ENCODE measurements around the gene CCL17.

CCL17 gene

DNA sequence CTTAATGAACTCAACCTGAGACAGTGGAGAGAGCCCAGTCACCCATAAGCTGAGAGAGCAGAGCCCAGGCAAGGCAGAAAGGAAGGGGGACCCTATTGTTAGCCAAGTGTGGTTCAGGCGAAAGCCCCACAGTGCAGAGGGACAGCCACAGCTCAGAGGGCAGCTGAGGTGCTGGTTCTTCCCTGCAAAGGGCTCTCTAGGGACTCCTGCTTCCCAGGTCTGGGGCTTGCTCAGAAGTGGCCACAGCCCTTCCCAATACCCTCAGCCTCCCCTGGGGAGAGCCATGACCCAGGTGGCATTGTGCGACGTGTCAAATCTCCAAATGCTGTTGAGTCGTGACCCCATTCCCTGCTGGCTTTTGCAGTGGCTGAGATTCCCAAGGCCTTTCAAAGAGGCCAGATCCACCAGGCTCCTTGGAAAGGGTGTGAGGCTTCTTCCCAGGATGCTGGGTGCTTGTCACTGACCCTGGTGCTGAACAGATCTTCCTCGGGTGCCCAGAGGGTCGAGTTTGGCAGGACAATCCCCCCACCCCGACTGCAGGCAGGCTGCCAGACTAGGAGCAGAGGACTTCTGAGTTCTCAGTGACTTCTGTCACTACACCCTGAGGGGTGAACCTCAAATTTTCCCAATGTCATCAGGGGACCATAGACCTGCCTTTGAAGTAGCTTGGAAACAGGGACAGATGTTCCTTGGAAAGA lies 2.5 kb upstream of the CCL17 start:
- DNase-seq, result no peak

DNA sequence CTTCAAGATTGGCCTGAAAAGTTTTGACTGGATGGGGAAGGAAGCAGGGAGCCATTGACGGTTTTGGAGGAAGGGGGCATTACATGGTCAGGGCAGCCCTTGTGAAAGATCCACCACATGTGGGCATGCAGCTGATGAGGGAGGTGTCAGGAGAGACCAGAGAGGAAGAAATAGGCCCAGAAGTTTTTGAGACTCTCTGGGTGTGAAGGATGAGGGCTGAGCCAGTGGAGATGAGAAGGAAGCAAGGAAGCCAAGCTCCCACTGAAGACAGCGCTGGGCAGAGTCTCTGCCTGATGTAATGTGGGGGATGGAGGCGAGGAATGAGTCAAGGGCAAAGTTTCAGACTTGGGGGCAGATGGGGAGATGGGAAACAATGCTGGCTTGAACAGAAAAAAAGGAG lies 530 bp downstream of the CCL17 start:
- DNase-seq, result peak; percentile 31 to 42 (median 37)

DNA sequence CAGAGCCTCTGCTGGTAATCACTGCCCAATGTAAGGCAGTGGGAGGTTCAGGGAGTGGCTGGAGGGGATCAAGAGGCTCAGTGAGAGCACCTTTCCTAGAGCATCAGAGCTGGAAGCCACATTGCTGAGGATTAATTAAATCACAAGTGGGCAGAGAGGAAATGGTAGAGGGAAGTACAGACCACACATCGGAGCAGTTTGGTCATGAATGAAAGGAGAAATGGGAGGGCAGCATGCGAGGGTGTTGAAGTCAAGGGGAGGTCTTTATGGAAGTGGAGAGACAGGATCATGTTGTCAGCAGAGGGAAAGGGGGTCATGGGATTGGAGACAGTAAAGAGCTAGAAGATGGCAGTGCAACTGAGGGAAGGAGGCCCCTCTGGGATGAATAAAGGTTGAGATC lies 2.3 kb downstream of the CCL17 start:
- peak; percentile 45 to 68 (median 58) for DNase-seq

DNA sequence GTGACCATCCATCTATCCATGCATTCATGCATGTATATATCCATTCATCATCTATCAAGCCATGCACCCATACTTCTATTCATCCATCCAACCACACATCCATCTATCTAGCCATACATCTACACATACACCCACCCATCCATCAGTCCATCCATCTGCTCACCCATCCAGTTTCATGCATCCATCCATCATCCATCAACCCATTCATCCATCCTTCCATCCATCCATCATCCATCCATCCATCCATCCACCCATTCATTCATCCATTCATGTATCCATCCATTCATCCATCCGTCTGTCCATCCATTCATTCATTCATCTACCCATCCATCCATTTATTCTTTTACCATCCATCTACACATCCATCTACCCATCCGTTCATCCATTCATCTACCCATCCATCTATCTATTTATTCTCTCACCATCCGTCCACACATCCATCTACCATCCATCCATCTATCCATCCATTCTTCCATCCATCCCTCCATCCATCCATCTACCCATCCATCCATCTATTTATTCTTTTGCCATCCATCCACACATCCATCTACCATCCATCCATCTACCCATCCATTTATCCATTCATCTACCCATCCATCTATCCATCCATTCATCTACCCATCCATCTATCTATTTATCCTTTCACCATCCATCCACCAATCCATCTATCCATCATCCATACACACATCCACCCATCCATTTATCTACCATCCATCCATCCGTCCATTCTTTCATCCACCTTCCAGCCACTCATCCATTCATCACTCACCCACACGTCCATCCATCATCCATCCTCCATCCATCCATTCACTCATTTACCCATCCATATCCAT lies 3.2 kb downstream of the CCL17 start:
- DNase-seq, result no peak

DNA sequence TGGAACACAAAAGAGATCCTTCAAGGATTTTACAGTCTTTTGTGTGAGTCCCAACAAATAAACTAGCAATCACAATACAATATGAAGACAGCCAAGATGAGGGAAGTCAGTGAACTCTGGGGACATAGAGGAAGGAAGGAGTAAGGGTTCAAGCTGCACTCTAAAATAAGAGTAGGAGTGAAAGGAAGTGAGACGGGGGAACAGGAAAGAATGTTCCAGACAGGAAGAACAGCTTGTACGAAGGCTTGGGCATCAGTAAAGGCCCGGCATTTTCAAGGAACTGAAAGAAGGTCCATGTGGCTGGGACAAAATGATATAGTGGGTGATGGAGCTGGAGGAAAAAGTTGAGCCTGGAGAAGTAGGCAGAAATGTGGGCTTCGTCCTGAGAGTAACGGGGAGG lies 4.5 kb downstream of the CCL17 start:
- DNase-seq, result no peak

DNA sequence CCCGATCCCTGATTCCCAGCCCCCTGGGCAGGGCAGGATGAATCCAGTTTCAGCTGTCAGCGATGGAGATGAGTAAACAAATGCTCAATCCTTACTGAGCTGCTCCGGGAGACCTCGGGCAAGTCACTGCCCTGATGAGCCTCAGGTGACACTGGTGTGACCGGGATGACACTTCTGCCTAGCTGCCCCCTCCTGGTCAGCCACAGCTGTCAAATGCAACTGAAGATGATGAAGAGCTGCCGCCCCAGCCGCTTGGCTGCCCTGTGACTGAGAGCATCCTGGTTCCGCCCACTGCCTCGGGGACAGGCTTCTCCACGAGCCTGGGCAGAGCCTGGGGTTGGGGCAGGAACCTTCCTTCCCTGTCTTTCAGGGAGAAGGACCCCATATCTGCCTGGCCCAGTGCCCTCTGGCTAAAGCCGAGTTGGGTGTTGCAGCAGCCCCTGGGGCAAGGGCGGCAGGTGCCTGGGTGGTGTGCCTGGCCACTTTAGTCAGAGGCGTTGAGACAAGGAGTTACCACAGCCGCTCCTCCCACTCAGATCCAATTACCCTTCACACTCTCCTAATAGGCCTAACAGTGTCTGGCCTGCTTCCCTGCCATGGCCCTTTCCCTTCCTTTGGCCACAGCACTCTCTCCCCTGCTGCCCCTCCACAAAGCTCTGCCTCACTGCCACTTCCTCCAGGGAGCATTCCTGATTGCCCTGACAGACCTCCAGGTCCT lies 5.5 kb downstream of the CCL17 start:
- peak in 1 of 3 donors; percentile 41 for DNase-seq

DNA sequence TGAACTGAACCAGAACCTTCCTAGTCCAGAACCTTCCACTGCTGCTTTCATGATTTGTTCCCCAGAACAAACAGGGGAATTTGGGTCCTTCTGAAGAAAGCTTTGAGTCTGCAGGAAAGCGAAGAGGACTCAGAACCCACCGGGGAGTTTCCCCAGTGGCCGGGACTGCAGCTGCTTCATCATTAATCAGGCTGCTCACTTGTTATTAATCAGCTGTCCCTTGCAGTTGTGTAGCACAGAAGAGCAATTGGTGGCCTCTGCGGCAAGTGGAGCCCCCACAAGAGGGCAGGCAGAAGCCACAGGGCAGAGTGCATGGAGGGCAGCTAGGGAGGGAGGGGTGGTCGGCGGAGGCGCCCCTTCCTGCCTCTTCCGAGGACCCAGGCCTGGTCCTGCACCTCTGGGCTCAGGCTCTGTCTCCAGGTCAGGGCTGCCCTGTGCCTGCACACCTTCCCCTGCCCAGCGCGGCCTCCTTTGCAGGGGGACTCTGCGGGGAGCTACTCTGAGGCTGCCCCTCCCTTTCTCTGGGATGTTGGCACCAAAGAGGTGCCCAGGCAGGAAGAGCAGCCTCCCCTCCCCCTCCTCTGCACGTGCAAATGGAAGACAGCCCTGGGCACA lies 6.9 kb downstream of the CCL17 start:
- DNase-seq, result no peak

DNA sequence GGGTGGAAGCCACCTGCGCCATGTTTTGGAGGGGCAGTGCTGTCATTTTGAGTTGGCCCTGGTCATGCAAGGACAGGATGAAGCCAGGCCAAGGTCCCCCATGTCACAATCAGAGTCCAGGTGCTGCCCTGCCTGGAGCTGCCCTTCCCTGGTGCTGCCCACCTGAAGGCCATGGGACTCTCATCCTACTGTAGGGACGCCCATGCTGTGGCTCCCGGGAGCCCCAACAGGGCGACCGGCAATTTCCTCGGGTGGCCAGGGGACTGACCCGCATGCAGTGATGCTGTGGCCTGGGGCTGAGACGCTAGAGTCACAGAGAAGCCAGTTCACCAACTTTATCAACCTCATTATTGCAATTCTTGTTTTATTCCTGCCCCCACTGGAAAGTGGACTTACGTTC lies 8.0 kb downstream of the CCL17 start:
- no peak for DNase-seq

DNA sequence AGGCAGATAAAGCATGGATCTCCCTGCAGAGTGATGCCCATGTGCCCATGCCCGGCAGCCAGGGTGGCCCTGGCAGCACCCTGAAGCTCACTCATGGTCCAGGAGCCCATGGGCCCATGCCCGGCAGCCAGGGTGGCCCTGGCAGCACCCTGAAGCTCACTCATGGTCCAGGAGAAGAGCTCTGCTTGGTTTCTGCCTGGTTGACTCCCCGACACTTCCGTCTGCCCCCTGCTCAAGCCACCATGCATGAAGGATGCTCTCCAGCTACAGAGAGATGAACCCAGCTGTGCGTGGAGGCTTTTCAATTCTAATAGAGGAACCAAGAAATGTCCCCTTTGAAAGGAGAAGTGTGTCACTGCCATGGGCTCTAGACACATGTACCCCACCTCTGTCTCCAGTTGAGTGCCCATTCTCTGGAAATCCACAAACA lies 8.7 kb downstream of the CCL17 start:
- DNase-seq, result peak in 2 of 3 donors; percentile 25 to 31

DNA sequence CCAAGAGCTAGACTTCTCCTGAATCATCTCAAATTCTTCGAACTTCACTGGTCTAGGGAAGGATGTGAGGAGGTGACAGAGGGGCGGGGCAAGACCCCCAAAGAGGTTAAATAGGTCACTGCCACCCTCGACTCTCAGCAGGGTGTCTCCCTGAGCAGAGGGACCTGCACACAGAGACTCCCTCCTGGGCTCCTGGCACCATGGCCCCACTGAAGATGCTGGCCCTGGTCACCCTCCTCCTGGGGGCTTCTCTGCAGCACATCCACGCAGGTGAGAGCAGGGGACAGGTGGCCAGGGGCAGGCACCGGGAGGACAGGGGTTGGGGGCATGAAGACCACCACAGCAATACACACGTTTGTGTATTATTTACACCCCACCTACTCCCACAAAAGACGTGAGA lies 9.2 kb downstream of the CCL17 start:
- no peak for DNase-seq

DNA sequence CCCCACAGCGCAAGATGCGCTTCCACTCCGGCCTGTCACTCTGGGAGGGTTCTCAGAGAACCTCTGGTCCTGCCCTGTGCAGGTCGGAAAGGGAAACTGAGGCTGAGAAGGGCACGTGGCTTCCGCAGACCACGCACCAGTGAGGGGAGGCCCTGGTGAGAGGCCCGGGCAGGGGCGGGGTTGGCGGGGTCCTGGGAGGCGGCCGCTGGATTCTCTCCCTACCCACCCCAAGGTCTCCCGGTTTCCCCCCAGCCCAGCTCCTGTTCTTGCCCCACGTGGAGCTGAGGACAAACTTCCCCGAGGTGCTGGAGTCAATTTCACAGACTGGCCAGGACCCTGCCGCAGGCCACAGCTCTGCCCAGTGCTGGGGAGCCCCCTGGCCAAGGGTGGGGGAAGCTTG lies 11.5 kb downstream of the CCL17 start:
- DNase-seq, result no peak

DNA sequence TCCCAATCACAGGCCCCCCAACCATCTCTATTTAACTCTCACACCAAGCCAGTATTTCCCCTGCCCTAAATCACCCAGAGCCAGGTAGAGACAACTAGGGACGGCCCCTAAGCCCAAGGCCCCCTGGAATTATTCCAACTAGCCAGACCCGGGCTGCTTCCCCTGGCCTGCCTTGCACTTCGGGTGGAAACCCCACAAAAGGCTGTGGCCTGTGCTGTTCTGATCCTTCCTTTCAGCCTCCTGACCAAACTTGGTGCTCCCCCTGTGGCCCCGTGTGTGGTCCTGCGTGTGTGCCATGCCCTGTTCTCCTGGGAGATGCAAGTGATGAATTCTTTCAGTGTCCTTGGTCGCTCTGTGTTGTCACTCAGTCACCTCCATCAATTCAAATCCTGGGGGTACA lies 14.9 kb downstream of the CCL17 start:
- no peak for DNase-seq

DNA sequence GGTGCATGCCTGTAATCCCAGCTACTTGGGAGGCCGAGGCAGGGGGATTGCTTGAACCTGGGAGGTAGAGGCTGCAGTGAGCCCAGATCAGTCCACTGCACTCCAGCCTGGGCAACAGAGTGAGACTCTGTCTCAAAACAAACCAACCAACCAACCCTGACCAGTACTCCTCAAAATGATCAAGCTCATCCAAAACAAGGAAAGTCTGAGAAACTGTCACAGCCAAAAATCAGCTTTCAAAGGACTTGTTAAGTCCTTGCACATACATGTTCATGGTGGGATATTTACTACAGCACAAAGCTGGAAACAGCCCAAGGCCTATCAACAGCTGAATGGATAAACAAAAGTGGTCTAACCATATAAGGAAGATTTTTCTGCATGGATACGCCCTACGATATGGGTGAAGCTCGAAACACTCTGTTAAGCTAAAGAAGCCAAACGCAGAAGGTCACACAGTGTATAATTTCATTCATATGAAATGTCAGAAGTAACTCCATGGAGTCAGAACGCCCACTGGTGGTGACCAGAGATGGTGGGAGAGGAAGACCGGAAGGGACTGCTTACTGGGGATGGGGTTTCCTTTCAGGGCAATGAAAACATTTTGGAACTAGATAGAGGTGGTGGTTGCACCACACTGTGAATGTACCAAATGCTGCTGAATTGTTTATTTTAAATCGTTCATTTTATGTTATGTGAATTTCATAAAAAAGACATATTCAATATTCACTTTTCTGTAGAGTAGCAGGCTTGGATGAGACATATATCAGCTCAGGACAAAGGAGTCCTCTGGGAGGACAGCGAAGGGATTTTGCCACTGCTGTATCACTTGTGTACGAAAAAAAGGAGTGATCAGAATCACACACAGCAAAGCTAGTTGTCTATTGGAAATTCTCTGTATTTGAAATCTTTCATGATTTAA lies 17.7 kb downstream of the CCL17 start:
- DNase-seq, result peak; percentile 60 to 70 (median 68)

DNA sequence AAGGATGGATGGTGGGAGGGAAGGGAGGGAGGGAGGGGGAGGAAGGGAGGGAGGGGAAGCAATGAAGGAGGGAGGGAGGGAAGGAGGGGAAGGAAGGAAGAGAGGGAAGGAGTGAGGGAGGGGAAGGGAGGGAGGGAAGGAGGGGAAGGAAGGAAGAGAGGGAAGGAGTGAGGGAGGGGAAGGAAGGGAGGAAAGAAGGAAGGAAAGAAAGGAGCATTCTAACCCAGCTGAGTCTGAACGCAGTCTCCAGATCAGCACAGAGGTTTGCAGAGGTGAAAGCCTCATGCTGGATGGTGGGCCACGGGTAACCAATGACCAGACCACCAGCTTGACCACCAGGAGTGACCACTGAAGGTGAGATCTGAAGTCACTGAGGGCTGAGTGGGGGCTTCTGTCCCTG lies 18.6 kb downstream of the CCL17 start:
- no peak for DNase-seq

DNA sequence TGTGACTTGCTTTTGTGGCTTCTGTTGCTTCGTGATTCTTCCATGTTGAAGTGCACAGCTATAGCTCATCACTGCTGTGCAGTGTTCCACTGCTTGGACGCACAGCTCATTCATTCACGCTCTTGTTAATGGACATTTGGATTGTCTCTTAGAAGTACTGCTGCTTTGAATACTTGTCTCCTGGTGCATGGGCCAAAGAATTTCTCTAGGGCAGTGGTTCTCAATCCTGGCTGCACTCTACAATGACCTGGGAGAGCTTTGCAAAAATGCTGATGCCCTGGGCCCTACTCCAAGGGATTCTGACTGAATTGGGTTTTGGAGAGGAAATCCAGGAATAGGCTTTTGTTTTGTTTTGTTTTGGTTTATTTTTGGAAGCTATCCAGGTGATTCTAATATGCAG lies 20.0 kb downstream of the CCL17 start:
- no peak for DNase-seq

DNA sequence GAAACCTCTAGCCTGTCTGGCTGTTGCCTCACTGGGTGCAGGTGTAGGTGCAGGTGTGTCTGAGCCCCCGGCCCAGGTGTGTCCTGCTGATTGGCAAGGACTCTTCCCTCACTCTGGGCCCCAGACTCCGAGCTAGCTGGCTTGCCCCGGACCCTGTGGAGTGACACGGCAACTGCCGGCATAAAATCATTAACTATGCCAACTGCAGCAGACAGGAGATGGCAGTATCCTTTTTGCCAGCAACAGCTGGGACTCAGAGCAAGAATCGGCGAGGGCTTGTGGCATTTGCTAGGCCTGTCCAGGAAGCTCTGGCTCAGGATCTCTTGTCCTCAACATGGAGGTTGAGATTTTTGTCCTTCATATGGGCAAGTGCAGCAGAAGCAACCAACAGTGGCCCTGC lies 21.8 kb downstream of the CCL17 start:
- no peak for DNase-seq

DNA sequence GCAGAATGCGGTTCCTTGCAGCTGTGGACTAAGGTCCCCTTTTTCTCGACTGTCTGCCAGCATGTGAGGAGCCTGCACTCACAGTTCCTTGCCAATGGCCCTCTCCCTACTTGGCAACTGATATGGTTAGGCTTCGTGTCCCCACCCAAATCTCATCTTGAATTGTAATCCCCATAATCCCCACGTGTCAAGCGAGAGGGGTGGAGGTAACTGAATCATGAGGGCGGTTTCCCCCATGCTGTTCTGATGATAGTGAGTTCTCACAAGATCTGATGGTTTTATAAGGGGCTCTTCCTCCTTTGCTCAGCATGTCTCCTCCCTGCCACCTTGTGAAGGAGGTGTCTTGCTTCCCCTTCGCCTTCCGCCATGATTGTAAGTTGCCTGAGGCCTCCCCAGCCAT lies 22.7 kb downstream of the CCL17 start:
- no peak for DNase-seq

DNA sequence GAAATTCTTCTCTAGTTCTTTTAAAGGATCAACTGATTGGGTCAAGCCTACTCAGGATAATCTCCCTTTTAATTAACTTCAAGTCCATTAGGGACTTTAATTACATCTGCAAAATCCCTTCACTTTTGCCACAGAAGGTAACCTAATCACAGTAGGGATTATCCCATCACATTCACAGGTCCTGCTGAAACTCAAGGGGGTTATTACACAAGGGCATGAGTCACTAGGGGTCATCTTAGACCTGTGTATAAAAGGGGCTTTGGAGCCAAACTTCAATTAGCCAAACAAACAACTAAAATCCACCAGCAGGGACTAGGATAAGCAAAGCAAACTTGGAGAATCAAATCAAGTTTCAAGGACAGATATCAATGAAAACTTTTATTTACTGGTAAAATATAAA lies 23.3 kb downstream of the CCL17 start:
- DNase-seq, result no peak

DNA sequence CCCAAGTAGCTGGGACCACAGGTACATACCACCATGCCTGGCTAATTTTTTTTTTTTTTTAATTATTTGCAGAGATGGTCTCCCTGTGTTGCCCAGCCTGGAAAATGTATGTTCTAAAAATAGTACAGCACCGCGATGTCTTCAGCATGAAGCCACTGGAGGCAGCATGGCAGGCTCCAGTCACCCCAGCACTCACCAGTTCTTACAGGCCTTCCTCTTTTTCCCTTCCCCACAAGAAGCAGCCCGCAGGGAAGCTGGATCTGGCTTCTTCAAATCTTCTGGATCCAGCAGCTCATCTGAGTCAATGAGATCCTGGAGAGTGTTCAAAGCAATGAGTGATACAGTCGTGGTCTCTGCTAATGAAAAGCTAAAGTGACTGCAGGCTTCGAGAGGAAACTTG lies 26.4 kb downstream of the CCL17 start:
- peak in 2 of 3 donors; percentile 16 to 37 for DNase-seq

DNA sequence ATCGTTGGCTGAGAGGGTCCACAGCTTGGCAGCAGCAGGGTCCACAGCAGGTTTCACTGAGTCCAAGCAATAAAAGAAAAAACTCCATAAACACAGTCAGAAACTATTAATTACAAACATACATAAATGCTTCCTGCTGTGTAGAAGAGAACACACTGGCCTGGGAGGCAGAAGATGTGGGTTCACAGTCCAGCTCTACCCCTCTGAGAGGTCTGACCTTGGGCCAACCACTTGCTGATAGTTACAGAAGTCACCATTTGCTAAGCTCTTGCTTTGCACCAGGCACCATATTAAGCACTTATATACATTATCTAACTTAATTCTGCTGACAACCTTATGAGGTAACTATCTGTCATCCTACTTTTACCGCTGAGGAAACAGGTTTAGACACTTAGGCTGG lies 27.9 kb downstream of the CCL17 start:
- no peak for DNase-seq

DNA sequence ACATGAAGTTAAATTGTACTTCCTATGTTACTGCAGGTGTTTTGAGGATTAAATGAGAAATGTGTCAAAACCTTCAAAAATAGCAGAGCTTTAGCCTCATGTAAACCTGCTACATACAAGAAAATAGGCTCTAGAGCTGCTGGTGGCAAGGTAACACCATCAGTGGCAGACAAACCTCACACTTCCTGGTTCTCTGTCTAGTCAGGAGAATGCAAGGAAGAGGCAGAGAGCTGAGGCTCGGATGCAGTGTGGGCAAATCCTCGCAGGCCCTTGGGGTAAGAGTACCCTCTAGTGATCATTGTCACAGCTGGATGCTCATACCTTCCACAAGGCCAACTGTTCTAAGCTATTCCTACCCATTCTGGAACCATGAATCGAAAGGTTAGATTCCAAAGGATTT lies 28.4 kb downstream of the CCL17 start:
- no peak for DNase-seq

DNA sequence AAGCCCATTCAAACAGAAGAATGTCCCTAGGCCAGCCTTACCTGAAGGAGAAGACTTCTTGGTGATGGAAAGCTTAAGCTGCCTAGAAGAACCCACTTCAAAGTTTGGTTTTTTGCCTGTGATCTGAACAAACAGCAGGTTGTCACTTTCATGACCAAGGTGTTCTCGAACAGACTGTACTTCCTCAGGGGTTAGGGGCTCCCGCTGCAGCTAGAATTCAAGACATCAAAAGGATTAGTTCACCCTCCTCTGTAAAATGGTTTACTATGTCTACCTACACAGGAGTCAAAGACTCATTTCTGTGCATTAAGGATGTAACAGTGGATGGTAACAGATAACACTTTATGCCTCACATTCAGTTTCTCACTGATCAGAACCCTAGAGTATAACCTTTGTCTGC lies 29.4 kb downstream of the CCL17 start:
- no peak for DNase-seq
